H54 (cell line): Measurements from ENCODE around the gene PARP14.
A peak's percentile ranks its signal among the peaks of the same experiment; 100 is the strongest.

Experiments
- DNase-seq: peaks from one replicate; pipeline ENCODE4 v3.0.0; 2011; ENCODE audit warnings: low spot score, mixed read lengths; ENCODE audit not compliant: insufficient read length
- FAIRE-seq: peaks from 3 replicates; lab custom pipeline; 2011; peaks lifted over from hg19 to GRCh38; lab: Jason Lieb, UNC
- POLR2A ChIP-seq: IDR thresholded peaks from 2 replicates; pipeline ENCODE4 v1.6.1; 2011; ENCODE audit warnings: low read depth, mild to moderate bottlenecking, low read length

The PARP14 gene

GRCh38 chr3:122758877-122759560, 78.4 kb downstream of the PARP14 start:
- FAIRE-seq (no peak), DNase-seq (no peak)
- TF ChIP-seq POLR2A, result no peak

- FAIRE-seq (peak; percentile 41), DNase-seq (no peak)
- TF ChIP-seq POLR2A, result no peak
Observed at GRCh38 chr3:122760453-122761271, 80.0 kb downstream of the PARP14 start.

DNA sequence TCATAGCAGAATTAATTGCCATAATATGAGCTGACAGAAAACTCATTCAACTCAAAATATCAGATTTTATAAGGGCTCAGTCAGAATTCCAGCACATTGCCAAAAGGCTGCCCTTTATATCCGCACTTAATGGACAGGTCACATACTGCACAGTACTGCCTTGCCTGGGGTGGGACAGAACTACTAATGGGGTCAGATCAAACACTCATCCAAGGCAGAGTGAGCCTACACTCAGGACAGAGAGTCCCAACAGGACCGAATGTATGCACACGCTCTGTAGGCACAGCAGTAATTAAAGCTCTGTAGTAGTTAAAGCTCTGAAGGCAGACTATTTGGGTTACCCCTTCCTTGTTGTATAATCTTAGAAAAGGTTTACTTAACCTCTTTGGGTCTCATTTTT, 85.8 kb downstream of the PARP14 start:
- DNase-seq (no peak), FAIRE-seq (no peak)
- TF ChIP-seq POLR2A, result no peak

DNA sequence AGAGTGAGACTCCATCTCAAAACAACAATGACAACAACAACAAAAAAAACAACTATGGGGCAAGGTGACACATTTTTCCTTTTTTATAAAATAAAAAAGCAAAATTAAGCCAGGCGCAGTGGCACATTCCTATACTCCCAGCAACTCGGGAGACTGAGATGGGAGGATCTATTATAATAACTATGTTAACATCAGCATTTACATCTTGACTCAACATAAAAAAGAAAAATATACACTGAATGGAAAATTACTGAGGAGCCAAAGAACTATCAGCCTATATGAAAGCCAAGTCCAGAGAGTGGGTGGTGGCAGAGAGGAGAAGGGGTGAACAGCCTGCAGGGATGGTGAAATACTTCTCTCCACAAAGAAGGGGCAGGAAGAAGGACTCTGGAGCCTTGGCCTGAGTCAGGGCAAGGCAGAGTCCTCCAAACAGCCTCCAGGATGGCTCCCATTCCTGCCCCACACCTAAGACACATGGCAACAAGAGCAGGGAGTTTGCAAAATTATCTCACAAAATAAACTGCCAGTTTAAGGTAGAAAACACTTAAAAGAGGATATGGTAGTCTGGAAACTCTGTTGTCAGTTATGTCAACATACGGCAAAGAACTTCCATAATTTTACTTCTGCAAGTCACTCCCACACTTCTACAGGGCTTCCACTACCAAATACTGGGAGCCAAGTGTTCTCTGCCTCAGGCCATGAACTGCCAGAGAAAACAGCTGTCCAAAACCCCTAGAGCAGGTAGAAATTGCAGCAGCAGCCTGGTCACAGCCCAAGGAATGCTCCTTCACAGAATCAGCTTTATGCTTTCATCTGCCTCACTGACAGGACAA, 87.1 kb downstream of the PARP14 start:
- no peak for TF ChIP-seq POLR2A
- no peak for FAIRE-seq
- no peak for DNase-seq

DNA sequence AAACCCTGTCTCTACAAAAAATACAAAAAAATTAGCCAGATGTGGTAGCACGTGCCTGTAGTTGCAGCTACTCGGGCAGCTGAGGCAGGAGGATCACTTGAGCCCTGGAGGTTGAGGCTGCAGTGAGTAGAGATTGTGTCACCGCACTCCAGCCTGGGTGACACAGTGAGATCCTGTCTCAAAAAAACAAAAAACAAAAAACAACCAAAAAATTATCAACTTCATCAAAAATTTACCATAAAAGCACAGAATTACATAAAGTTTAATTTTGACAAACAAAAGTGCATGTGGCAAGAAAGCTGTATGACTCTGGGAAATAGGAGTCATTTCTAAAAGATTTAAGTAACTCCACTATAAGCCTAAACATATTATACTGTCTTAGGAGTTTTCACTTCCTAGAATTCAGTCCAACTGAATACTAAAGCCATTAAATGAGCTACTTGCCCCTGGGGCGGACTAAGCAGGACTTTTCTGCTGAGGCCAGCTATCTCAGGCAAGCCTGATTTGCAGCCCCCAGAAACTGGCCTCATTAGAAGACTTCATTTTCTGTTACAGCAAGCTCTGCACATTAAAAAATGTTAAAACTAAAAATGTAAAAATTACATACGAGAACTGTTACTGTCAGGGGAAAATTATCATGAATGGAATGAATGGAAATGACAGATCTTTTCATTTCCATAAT, 90.0 kb downstream of the PARP14 start:
- no peak for TF ChIP-seq POLR2A
- DNase-seq (no peak), FAIRE-seq (no peak)

DNA sequence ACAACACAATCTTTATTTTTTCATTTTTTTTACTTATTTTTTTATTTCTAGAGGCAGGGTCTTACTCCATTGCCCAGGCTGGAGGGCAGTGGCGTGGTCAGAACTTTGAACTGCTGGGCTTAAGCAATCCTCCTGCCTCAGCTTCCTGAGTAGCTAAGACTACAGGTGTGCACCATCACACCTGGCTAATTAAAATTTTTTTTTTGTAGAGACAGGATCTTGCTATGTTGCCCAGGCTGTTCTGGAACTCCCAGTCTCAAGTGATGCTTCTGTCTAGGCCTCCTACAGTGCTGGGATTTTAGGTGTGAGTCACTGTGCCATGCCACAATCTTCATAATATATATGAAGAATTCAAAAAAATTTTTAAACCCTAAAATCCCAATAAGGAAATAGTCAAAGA, 92.2 kb downstream of the PARP14 start:
- DNase-seq (no peak), FAIRE-seq (no peak)
- no peak for TF ChIP-seq POLR2A

GRCh38 chr3:122773944-122774509, 93.4 kb downstream of the PARP14 start:
- DNase-seq (no peak), FAIRE-seq (peak; percentile 36)
- no peak for TF ChIP-seq POLR2A

- peak; percentile 83 for FAIRE-seq
- TF ChIP-seq POLR2A, result no peak
- DNase-seq, result no peak
Observed at GRCh38 chr3:122774564-122774963, 93.9 kb downstream of the PARP14 start.

DNA sequence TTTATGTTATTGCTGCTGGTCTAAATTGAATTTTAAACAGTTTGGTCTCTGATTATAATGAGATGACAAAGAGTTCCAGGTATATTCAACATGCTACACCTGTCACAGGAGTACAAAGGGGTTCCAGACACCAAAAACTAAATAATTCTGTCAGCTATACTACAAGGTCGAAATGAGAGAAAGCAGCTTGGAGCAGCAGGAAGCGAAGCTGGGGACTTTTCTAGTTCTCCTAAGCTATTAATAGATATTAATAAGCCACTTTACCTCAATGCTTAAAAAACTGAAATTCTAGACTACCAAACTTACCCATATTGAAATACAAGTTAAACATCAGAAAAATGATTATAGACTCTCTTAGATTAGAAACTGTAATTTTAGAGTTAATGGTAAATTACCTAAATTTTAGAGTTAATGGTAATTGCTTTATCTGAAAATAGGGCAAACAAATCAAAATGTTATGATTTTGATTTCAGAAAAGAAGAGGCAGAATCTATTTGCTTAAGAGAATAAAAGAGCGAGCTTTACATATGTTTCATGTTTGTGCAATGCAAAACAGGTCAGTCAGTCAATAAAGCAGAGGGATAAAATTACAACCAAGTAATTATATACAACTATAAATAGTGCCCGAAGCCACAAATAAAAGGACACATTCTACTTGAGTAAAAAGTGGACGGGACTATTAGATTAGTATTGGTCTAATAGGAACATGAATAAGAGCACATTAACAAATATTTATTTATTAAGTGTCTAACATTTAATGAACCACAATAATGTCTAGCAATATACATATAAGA, 96.2 kb downstream of the PARP14 start:
- no peak for TF ChIP-seq POLR2A
- DNase-seq (no peak), FAIRE-seq (no peak)

DNA sequence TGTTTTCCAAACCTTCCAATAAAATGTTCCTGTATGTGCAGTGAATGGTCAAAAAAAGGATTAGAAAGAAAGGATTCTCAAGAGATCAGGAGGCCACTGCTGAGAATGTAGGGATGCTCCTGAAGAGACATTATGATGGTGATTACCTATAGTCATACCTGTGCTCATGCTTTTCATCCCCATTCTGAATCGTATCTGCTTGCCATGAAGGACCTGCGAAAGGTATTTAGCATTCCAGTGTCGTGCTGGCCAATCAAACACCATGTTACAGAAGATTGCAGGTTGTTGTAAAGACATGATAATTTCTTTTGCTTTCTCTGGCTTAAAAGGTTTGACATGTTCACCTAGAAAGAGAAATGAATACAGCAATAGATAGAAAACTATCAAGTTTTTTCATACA, 96.9 kb downstream of the PARP14 start:
- TF ChIP-seq POLR2A, result no peak
- FAIRE-seq (no peak), DNase-seq (no peak)
